GM12873 (cell line): ENCODE data around the gene RNF7.

Experiments used
- TF ChIP-seq, protein P1 (sequence below): IDR thresholded peaks from 2 replicates; pipeline ENCODE4 v1.5.1; 2012; ENCODE audit warnings: low read depth, mild to moderate bottlenecking, moderate library complexity, low read length, control low read depth; ENCODE audit not compliant: insufficient read depth; ENCODE audit errors: missing control alignments

RNF7 gene

DNA sequence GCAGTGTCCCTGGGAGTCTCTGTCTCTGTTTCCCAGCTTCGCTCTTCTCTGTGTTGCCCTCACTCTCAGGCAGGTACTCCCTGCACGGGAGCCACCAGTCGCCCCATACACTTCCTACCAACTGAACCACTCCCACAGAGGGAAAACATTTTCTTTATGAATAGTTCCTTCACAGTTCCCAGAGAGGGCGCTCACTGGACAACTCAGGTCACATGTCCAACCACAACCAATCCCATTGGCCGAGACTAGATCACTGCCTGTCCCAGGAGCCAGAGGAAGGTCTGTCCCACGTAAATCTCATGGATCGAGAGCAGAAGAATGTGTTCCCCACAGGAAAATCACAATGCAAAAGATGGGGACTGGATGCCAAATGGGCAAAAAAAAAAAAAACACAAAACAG, 51.2 kb downstream of the RNF7 start:
- TF ChIP-seq, protein P1, sequence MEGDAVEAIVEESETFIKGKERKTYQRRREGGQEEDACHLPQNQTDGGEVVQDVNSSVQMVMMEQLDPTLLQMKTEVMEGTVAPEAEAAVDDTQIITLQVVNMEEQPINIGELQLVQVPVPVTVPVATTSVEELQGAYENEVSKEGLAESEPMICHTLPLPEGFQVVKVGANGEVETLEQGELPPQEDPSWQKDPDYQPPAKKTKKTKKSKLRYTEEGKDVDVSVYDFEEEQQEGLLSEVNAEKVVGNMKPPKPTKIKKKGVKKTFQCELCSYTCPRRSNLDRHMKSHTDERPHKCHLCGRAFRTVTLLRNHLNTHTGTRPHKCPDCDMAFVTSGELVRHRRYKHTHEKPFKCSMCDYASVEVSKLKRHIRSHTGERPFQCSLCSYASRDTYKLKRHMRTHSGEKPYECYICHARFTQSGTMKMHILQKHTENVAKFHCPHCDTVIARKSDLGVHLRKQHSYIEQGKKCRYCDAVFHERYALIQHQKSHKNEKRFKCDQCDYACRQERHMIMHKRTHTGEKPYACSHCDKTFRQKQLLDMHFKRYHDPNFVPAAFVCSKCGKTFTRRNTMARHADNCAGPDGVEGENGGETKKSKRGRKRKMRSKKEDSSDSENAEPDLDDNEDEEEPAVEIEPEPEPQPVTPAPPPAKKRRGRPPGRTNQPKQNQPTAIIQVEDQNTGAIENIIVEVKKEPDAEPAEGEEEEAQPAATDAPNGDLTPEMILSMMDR, result no peak

DNA sequence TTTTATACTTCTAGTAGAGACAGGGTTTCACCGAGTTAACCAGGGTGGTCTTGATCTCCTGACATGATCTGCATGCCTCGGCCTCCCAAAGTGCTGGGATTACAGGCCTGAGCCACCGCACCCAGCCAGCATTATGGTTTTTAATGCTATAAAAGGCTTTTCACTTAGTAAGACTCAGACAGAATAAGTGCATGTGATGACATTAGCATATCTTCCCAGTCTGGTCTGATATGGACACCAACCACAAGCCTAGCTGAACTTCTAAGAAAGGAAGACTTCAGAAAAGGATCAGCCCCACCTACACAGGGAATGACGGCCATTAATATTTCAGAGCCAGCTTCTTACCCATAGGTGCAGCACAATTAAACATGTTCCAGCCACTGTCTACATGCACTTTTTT, 52.1 kb downstream of the RNF7 start:
- TF ChIP-seq, protein P1, result no peak

DNA sequence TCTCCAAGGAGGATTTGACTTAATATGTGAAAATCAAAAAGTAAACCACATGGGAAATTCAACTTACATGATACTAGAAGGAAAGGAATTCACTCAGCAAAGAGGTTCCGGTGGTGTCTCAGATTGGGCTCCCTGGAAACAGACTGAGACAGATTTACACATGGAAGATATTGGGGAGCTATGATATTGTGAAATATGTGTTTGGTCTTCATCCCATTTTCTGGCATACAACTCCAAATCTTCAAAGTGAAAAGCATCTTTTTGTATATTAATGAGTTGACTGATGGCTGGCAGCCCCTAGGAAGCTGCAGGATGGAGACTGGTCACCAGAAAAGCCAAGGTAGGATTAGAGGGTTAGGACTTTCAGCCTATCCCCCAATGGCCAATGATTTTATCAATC, 54.4 kb downstream of the RNF7 start:
- TF ChIP-seq, protein P1, result no peak

DNA sequence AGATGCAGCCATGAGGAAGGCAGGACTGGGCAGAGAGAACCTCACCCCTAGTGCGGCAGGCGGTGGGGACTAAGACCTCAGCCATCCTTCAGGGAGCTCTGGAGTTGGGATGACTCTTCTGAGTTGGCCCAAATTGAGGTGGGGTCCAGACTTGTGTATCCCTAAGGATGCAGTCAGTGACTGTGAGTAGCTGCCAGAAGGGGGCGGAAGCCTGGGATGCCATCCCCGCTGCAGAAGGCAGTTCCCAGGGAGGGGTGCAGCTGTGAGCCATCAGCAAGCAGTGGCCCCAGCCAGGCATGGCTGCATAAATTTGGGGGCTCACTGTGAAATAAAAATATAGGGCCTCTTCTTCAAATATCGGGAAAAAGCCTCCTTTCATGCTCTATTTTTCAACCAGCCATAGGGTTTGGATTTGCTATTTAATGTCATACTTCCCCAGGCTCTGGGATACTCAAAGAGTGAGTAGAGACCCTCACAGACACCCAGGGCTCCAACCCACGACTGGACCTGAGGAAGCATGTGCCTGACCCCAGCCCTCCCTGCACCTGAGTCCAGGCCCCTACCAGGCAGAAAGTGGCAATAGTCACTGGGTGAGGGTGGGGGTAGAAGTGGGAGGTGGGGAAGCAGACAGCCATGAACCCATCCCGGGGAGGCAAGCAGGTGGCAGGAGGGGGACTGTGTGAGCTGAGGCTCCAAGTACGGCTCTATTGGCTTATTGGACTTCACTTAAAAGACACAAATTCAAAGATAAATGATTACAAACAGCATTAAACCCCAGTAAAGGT, 55.6 kb downstream of the RNF7 start:
- TF ChIP-seq, protein P1, result no peak

DNA sequence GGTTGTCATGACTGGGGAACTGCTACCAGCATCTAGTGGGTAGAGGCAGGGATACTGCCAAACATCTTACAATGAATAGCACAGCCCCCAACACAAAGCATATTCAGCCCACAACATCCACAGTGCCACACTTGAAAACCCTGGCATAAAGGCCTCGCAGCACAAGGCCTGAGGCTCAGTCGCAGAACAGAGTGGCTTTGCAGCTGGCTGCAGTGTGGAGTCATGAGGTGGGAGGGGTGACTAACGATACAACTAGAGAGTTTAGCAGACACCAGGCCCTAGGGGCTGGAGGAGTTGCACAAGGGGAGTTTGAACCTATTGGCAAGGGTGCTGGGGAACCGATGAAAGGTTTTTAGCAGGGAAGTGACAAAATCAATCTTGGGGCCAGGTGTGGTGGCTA, 57.2 kb downstream of the RNF7 start:
- TF ChIP-seq, protein P1, result no peak

DNA sequence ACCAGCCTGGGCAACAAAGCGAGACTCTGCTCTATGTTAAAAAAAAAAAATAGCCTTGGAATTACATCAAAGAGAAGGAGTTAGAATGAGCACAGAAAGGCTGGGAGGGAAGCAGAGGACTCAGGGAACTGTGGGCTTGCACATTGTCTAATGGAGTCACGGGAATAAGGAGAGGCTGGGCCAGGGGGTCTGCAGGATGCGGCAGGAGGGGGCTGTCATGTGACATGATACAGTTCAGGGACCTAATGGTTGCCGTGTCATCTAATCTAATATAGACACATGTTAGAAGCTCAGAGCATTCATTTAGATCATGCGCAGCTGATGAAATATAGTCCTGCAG, 57.6 kb downstream of the RNF7 start:
- TF ChIP-seq, protein P1, result no peak

DNA sequence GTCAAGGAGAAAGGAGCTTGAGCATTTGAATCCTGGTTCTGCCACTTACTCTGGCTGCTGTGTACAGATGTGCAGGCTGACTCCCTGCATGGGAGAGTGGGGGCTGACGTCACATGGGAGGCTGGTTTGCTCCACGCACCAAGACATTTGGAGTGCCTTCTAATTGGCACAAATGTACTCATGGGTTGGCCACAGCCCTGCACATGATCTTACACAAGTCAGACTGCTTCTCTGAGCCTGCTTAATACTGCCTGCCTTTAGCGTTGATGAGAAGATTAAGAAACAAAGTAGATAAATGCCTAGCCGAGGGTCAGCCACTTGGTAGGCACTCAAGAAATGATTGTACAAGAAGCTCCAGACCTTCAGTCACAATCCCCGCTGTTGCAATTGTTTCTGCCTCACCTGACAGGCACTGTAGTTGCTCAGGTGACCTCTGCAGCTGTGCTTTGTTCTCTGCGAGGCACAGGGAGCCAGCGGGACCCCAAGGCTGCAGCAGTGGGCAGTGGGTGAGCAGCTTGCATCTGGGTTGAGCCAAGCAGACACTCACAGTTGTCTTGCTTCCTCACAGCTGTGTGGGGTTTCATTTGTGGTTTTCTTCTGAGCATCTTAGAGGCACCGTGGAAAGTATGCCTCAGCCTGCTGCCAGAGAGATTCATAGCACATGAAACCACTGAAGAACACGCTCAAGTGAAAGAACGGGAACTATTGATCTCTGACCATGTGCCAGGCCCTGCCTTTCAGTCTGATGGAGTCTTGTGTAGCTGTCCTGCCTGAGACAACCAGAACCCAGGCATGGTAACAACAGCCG, 58.2 kb downstream of the RNF7 start:
- TF ChIP-seq, protein P1, result no peak
